Activated naive CD8-positive, alpha-beta T cell treated with anti-CD3 and anti-CD28 coated beads, Interleukin-2, amount 50 U/mL, for 24 hours (primary cell): ENCODE results near the gene ACTN4.

Experiments used
- ATAC-seq: fragments of 150-1000 bp; cut with Tn5 transposase; one replicate; pipeline ENCODE4 v1.10.0; 2021
- DNase-seq: peaks from one replicate; pipeline ENCODE4 v3.0.0; 2021
- H3K27ac Mint-ChIP-seq: one replicate; pipeline ENCODE4 v1.8.0; 2021; ENCODE audit warnings: mild to moderate bottlenecking, mixed read lengths
- H3K27me3 Mint-ChIP-seq: one replicate; pipeline ENCODE4 v1.8.0; 2021; ENCODE audit warnings: mixed read lengths
- H3K36me3 Mint-ChIP-seq: one replicate; pipeline ENCODE4 v1.8.0; 2021; ENCODE audit warnings: low read depth, mixed read lengths
- H3K4me1 Mint-ChIP-seq: one replicate; pipeline ENCODE4 v1.8.0; 2021; ENCODE audit warnings: mixed read lengths
- H3K4me3 Mint-ChIP-seq: one replicate; pipeline ENCODE4 v1.8.0; 2021; ENCODE audit warnings: mild to moderate bottlenecking, moderate library complexity, mixed read lengths
- H3K9me3 Mint-ChIP-seq: one replicate; pipeline ENCODE4 v1.8.0; 2021; ENCODE audit warnings: mixed read lengths

The ACTN4 gene

GRCh38 chr19:38662537-38663155 lies 15.2 kb downstream of the ACTN4 start:
- Mint-ChIP-seq H3K4me1 (peaks cover 70% of the 10 kb centered on the region), H3K27ac (no peak overlapping the region), H3K4me3 (no peak overlapping the region), H3K9me3 (no peaks in the 10 kb centered on the region), H3K36me3 (peaks cover 31% of the 10 kb centered on the region), H3K27me3 (no peaks in the 10 kb centered on the region)
- ATAC-seq (no peak), DNase-seq (no peak)

GRCh38 chr19:38663156-38663651 lies 15.8 kb downstream of the ACTN4 start:
- Mint-ChIP-seq H3K4me1 (peaks cover 70% of the 10 kb centered on the region), H3K4me3 (no peak overlapping the region), H3K9me3 (no peaks in the 10 kb centered on the region), H3K27ac (no peak overlapping the region), H3K27me3 (no peaks in the 10 kb centered on the region), H3K36me3 (peaks cover 31% of the 10 kb centered on the region)
- no peak for ATAC-seq
- DNase-seq, result no peak

- peak overlapping the region; percentile 60 for H3K27ac Mint-ChIP-seq
- H3K4me1 Mint-ChIP-seq, result peaks cover 70% of the 10 kb centered on the region
- DNase-seq (no peak), ATAC-seq (no peak)
- H3K4me3 Mint-ChIP-seq, result no peak overlapping the region
- peaks cover 34% of the 10 kb centered on the region for H3K36me3 Mint-ChIP-seq
- no peaks in the 10 kb centered on the region for H3K9me3 Mint-ChIP-seq
- no peaks in the 10 kb centered on the region for H3K27me3 Mint-ChIP-seq
Measured at GRCh38 chr19:38663957-38664502, 16.6 kb downstream of the ACTN4 start.

- H3K27me3 Mint-ChIP-seq, result no peaks in the 10 kb centered on the region
- peaks cover 36% of the 10 kb centered on the region for H3K36me3 Mint-ChIP-seq
- H3K27ac Mint-ChIP-seq, result no peak overlapping the region
- DNase-seq (no peak), ATAC-seq (no peak)
- H3K4me3 Mint-ChIP-seq, result no peak overlapping the region
- no peaks in the 10 kb centered on the region for H3K9me3 Mint-ChIP-seq
- peaks cover 76% of the 10 kb centered on the region for H3K4me1 Mint-ChIP-seq
Measured at GRCh38 chr19:38664503-38665211, 17.2 kb downstream of the ACTN4 start.

- H3K9me3 Mint-ChIP-seq, result no peaks in the 10 kb centered on the region
- DNase-seq (no peak), ATAC-seq (no peak)
- peaks cover 83% of the 10 kb centered on the region for H3K4me1 Mint-ChIP-seq
- no peak overlapping the region for H3K4me3 Mint-ChIP-seq
- no peak overlapping the region for H3K27ac Mint-ChIP-seq
- no peaks in the 10 kb centered on the region for H3K27me3 Mint-ChIP-seq
- H3K36me3 Mint-ChIP-seq, result peaks cover 40% of the 10 kb centered on the region
Measured at GRCh38 chr19:38665219-38665931, 17.9 kb downstream of the ACTN4 start.

GRCh38 chr19:38665950-38666662 lies 18.7 kb downstream of the ACTN4 start:
- Mint-ChIP-seq H3K27ac (no peak overlapping the region), H3K4me1 (peaks cover 84% of the 10 kb centered on the region), H3K4me3 (no peak overlapping the region), H3K36me3 (peaks cover 36% of the 10 kb centered on the region), H3K27me3 (no peaks in the 10 kb centered on the region), H3K9me3 (no peaks in the 10 kb centered on the region)
- DNase-seq (no peak), ATAC-seq (no peak)

GRCh38 chr19:38666663-38667511 lies 19.4 kb downstream of the ACTN4 start:
- peaks cover 81% of the 10 kb centered on the region for H3K4me1 Mint-ChIP-seq
- H3K36me3 Mint-ChIP-seq, result peaks cover 34% of the 10 kb centered on the region
- H3K27me3 Mint-ChIP-seq, result no peaks in the 10 kb centered on the region
- H3K27ac Mint-ChIP-seq, result peak overlapping the region; percentile 79
- peak; percentile 65 for ATAC-seq
- no peaks in the 10 kb centered on the region for H3K9me3 Mint-ChIP-seq
- no peak for DNase-seq
- peak overlapping the region; percentile 19 for H3K4me3 Mint-ChIP-seq

GRCh38 chr19:38667661-38668171 lies 20.3 kb downstream of the ACTN4 start:
- H3K9me3 Mint-ChIP-seq, result no peaks in the 10 kb centered on the region
- no peak for DNase-seq
- H3K27me3 Mint-ChIP-seq, result no peaks in the 10 kb centered on the region
- peaks cover 73% of the 10 kb centered on the region for H3K4me1 Mint-ChIP-seq
- peaks cover 28% of the 10 kb centered on the region for H3K36me3 Mint-ChIP-seq
- peak overlapping the region; percentile 59 for H3K27ac Mint-ChIP-seq
- no peak for ATAC-seq
- H3K4me3 Mint-ChIP-seq, result no peak overlapping the region

- Mint-ChIP-seq H3K9me3 (no peaks in the 10 kb centered on the region), H3K4me1 (peaks cover 62% of the 10 kb centered on the region), H3K4me3 (peak overlapping the region; percentile 32), H3K36me3 (peaks cover 23% of the 10 kb centered on the region), H3K27me3 (no peaks in the 10 kb centered on the region), H3K27ac (peak overlapping the region; percentile 19)
- ATAC-seq, result peak; percentile 37
- DNase-seq, result no peak
Measured at GRCh38 chr19:38669552-38669951, 22.1 kb downstream of the ACTN4 start.

- Mint-ChIP-seq H3K27ac (no peak overlapping the region), H3K36me3 (peaks cover 23% of the 10 kb centered on the region), H3K27me3 (no peaks in the 10 kb centered on the region), H3K9me3 (no peaks in the 10 kb centered on the region), H3K4me1 (peaks cover 67% of the 10 kb centered on the region), H3K4me3 (no peak overlapping the region)
- ATAC-seq, result no peak
- DNase-seq, result no peak
Measured at GRCh38 chr19:38670921-38671398, 23.5 kb downstream of the ACTN4 start.

GRCh38 chr19:38671654-38672053 lies 24.2 kb downstream of the ACTN4 start:
- Mint-ChIP-seq H3K36me3 (peaks cover 23% of the 10 kb centered on the region), H3K27me3 (no peaks in the 10 kb centered on the region), H3K4me3 (no peak overlapping the region), H3K27ac (no peak overlapping the region), H3K4me1 (peaks cover 66% of the 10 kb centered on the region), H3K9me3 (no peaks in the 10 kb centered on the region)
- no peak for DNase-seq
- no peak for ATAC-seq

- no peak for ATAC-seq
- Mint-ChIP-seq H3K4me3 (no peak overlapping the region), H3K27ac (no peak overlapping the region), H3K36me3 (peaks cover 24% of the 10 kb centered on the region), H3K9me3 (no peaks in the 10 kb centered on the region), H3K27me3 (no peaks in the 10 kb centered on the region), H3K4me1 (peaks cover 65% of the 10 kb centered on the region)
- no peak for DNase-seq
Measured at GRCh38 chr19:38673030-38673429, 25.6 kb downstream of the ACTN4 start.

- H3K27ac Mint-ChIP-seq, result no peak overlapping the region
- H3K27me3 Mint-ChIP-seq, result no peaks in the 10 kb centered on the region
- H3K36me3 Mint-ChIP-seq, result peaks cover 18% of the 10 kb centered on the region
- DNase-seq, result no peak
- H3K4me3 Mint-ChIP-seq, result no peak overlapping the region
- peaks cover 60% of the 10 kb centered on the region for H3K4me1 Mint-ChIP-seq
- no peaks in the 10 kb centered on the region for H3K9me3 Mint-ChIP-seq
- ATAC-seq, result no peak
Measured at GRCh38 chr19:38674388-38675171, 27.1 kb downstream of the ACTN4 start.
